Measurements from ENCODE around the gene SVBP. TPM values are rescaled to one million over a fixed set of nuclear protein-coding genes. Genes with fewer than 3 reads are reported as not detected.

The SVBP gene
- total RNA-seq, 1 donor from 2014 or later: 10.9 TPM

GRCh38 chr1:42777852-42778251 lies 39.3 kb downstream of the SVBP start:
- Histone ChIP-seq H3K27ac (replicated peaks) (no peak overlapping the region), H3K36me3 (peaks cover 77% of the 10 kb centered on the region), H3K9me3 (replicated peaks) (no peaks in the 10 kb centered on the region), H3K4me3 (no peak overlapping the region), H3K4me1 (no peaks in the 10 kb centered on the region), H3K27me3 (ENCODE audit: low read depth) (no peaks in the 10 kb centered on the region)
- DNase-seq: no peak
- intact Hi-C loops (cut with micrococcal nuclease): no loop called here
- peak; percentile 67 for TF ChIP-seq CTCF (IDR thresholded peaks at IDR 0.05; ENCODE audit: borderline replicate concordance)

- peaks cover 68% of the 10 kb centered on the region for H3K36me3 ChIP-seq
- H3K27me3 ChIP-seq (ENCODE audit: low read depth): no peaks in the 10 kb centered on the region
- H3K27ac ChIP-seq (replicated peaks): no peak overlapping the region
- DNase-seq: no peak
- intact Hi-C loops (cut with micrococcal nuclease): no loop called here
- H3K4me1 ChIP-seq: peaks cover 11% of the 10 kb centered on the region
- H3K4me3 ChIP-seq: no peak overlapping the region
- TF ChIP-seq CTCF (IDR thresholded peaks at IDR 0.05; ENCODE audit: borderline replicate concordance): no peak
- no peaks in the 10 kb centered on the region for H3K9me3 ChIP-seq (replicated peaks)
These were observed 40.7 kb downstream of the SVBP start for GRCh38 chr1:42776502-42776901.

- Histone ChIP-seq H3K9me3 (replicated peaks) (no peaks in the 10 kb centered on the region), H3K36me3 (peaks cover 55% of the 10 kb centered on the region), H3K4me3 (no peak overlapping the region), H3K4me1 (peaks cover 22% of the 10 kb centered on the region), H3K27ac (replicated peaks) (no peak overlapping the region), H3K27me3 (ENCODE audit: low read depth) (no peaks in the 10 kb centered on the region)
- TF ChIP-seq CTCF (IDR thresholded peaks at IDR 0.05; ENCODE audit: borderline replicate concordance): no peak
- intact Hi-C loops (cut with micrococcal nuclease): no loop called here
- DNase-seq: no peak
These were observed 42.2 kb downstream of the SVBP start for GRCh38 chr1:42774928-42775526.

- Histone ChIP-seq H3K4me3 (no peak overlapping the region), H3K36me3 (peaks cover 45% of the 10 kb centered on the region), H3K9me3 (replicated peaks) (no peaks in the 10 kb centered on the region), H3K4me1 (peaks cover 38% of the 10 kb centered on the region), H3K27ac (replicated peaks) (no peak overlapping the region), H3K27me3 (ENCODE audit: low read depth) (no peaks in the 10 kb centered on the region)
- TF ChIP-seq CTCF (IDR thresholded peaks at IDR 0.05; ENCODE audit: borderline replicate concordance): no peak
- DNase-seq: no peak
- intact Hi-C loops (cut with micrococcal nuclease): no loop called here
These were observed 43.8 kb downstream of the SVBP start for GRCh38 chr1:42773420-42773819.

GRCh38 chr1:42769811-42770210 lies 47.4 kb downstream of the SVBP start:
- TF ChIP-seq CTCF (IDR thresholded peaks at IDR 0.05; ENCODE audit: borderline replicate concordance): no peak
- H3K9me3 ChIP-seq (replicated peaks): no peaks in the 10 kb centered on the region
- no peak overlapping the region for H3K27ac ChIP-seq (replicated peaks)
- intact Hi-C loops (cut with micrococcal nuclease): loop anchor here (5.0 kb wide), 1 partner anchor 77 kb away; the partner anchor contains the start of gene ZNF691
- H3K36me3 ChIP-seq: peaks cover 14% of the 10 kb centered on the region
- peaks cover 70% of the 10 kb centered on the region for H3K4me1 ChIP-seq
- H3K27me3 ChIP-seq (ENCODE audit: low read depth): no peaks in the 10 kb centered on the region
- H3K4me3 ChIP-seq: no peak overlapping the region
- DNase-seq: no peak
